Gastroesophageal sphincter (tissue), 2 donors: ENCODE results near the gene CYLD.

Experiments used
- POLR2A ChIP-seq, 2 donors: fragments of 450-650 bp; IDR thresholded peaks; one replicate each; pipeline ENCODE4 v1.6.1; 2017; ENCODE audit warnings: antibody characterized with exemption in 2 of 2, mild to moderate bottlenecking in 2 of 2, moderate library complexity in 1 of 2
- POLR2AphosphoS5 ChIP-seq: sonication (generic); formaldehyde crosslinking; IDR thresholded peaks from one replicate; pipeline ENCODE4 v1.6.1; 2017; ENCODE audit warnings: antibody characterized with exemption

- no peak for TF ChIP-seq POLR2AphosphoS5
- TF ChIP-seq POLR2A (IDR thresholded peaks at IDR 0.05) = no peak
Measured at GRCh38 chr16:50778284-50779163, 36.6 kb downstream of the CYLD start.
